Activated CD4-positive, alpha-beta memory T cell treated with anti-CD3 and anti-CD28 coated beads for 36 hours (primary cell): Measurements from ENCODE around the gene TOB1. TPM values are rescaled to one million over a fixed set of nuclear protein-coding genes. Genes with fewer than 3 reads are reported as not detected.
A peak's percentile ranks its signal among the peaks of the same experiment; 100 is the strongest.
"Not testable (repeated sequence)": the region's sequence is repeated elsewhere in the genome, so short reads cannot be mapped to it uniquely, and the experiment has no call there.

Experiments
- CTCF ChIA-PET: fragments of 350-600 bp; sonication (Branson Sonifier 250); formaldehyde crosslinking; loops from one replicate; lab custom pipeline; 2021; ENCODE audit warnings: antibody characterized with exemption, inconsistent platforms; lab: Charles Lee
- POLR2A ChIA-PET: fragments of 350-600 bp; sonication (Branson Sonifier 250); formaldehyde crosslinking; loops from one replicate; lab custom pipeline; 2021; ENCODE audit warnings: antibody characterized with exemption; lab: Charles Lee
- DNase-seq: peaks from one replicate; pipeline ENCODE4 v3.0.0-alpha.2; 2020
- H3K27ac Mint-ChIP-seq: one replicate; pipeline ENCODE4 v1.8.0; 2021; ENCODE audit warnings: mixed read lengths
- H3K27me3 Mint-ChIP-seq: one replicate; pipeline ENCODE4 v1.8.0; 2021; ENCODE audit warnings: mixed read lengths
- H3K36me3 Mint-ChIP-seq: one replicate; pipeline ENCODE4 v1.8.0; 2021; ENCODE audit warnings: mixed read lengths
- H3K4me1 Mint-ChIP-seq: one replicate; pipeline ENCODE4 v1.8.0; 2021; ENCODE audit warnings: low read depth, mixed read lengths
- H3K4me3 Mint-ChIP-seq: one replicate; pipeline ENCODE4 v1.8.0; 2021; ENCODE audit warnings: mild to moderate bottlenecking, mixed read lengths
- H3K9me3 Mint-ChIP-seq: one replicate; pipeline ENCODE4 v1.8.0; 2021; ENCODE audit warnings: mixed read lengths
- intact Hi-C: fragments of 100-400 bp; cut with micrococcal nuclease; formaldehyde crosslinking; loops from one replicate; pipeline ENCODE4 v1.15.1; 2023
- total RNA-seq, 2 experiments: library from RNA; stranded (reverse); gene quantifications; one replicate each; pipeline ENCODE4 v1.2.3, GENCODE V29; 2021

The TOB1 gene
- total RNA-seq, 2 experiments from 2014 or later, result 42.3 to 44.1 TPM

GRCh38 chr17:50865868-50866260 is 290 bp downstream of the TOB1 start:
- Mint-ChIP-seq H3K4me3 (peak overlapping the region; percentile 93), H3K9me3 (no peaks in the 10 kb centered on the region), H3K27me3 (no peaks in the 10 kb centered on the region), H3K4me1 (peaks cover 42% of the 10 kb centered on the region), H3K36me3 (peaks cover 19% of the 10 kb centered on the region), H3K27ac (peak overlapping the region; percentile 99)
- ChIA-PET POLR2A (interaction anchor here (0.7 to 4.1 kb wide), 31 partner anchors 10 to 300 kb away, joined by 3 to 52 read pairs (median 4); partner anchors contain the start of genes LUC7L3, NME1, NME2 and SPAG9), CTCF (interaction anchor here (0.9 to 9.4 kb wide), 6 partner anchors 8 to 287 kb away, joined by 3 to 153 read pairs (median 6); partner anchors contain the start of gene NME1)
- DNase-seq, result no peak
- intact Hi-C loops, result loop anchor here (1.0 to 2.0 kb wide), 5 partner anchors 14 to 395 kb away; partner anchors contain the start of genes MBTD1 and UTP18

GRCh38 chr17:50865060-50865867 is 890 bp downstream of the TOB1 start:
- intact Hi-C loops, result loop anchor here (1.0 kb wide), 1 partner anchor 13 kb away; no protein-coding TSS in a partner anchor
- Mint-ChIP-seq H3K27ac (peak overlapping the region; percentile 99), H3K27me3 (no peaks in the 10 kb centered on the region), H3K4me3 (peak overlapping the region; percentile 100), H3K36me3 (peaks cover 19% of the 10 kb centered on the region), H3K4me1 (peaks cover 42% of the 10 kb centered on the region), H3K9me3 (no peaks in the 10 kb centered on the region)
- peak; percentile 64 for DNase-seq
- ChIA-PET CTCF (interaction anchor here (0.9 to 9.4 kb wide), 6 partner anchors 9 to 255 kb away, joined by 3 to 153 read pairs (median 4); partner anchors contain the start of gene SPAG9), POLR2A (interaction anchor here (0.7 to 4.1 kb wide), 26 partner anchors 9 to 288 kb away, joined by 3 to 52 read pairs (median 6); partner anchors contain the start of genes LUC7L3, NME1 and SPAG9)

GRCh38 chr17:50864747-50865059 is 1.5 kb downstream of the TOB1 start:
- intact Hi-C loops, result loop anchor here (1.0 kb wide), 1 partner anchor 12 kb away; no protein-coding TSS in a partner anchor
- peaks cover 19% of the 10 kb centered on the region for H3K36me3 Mint-ChIP-seq
- H3K27ac Mint-ChIP-seq, result peak overlapping the region; percentile 99
- no peaks in the 10 kb centered on the region for H3K9me3 Mint-ChIP-seq
- DNase-seq, result peak; percentile 27
- ChIA-PET POLR2A (interaction anchor here (1.1 to 4.1 kb wide), 12 partner anchors 12 to 289 kb away, joined by 3 to 52 read pairs (median 29); partner anchors contain the start of genes NME1 and SPAG9), CTCF (interaction anchor here (1.0 to 9.4 kb wide), 6 partner anchors 11 to 256 kb away, joined by 3 to 153 read pairs (median 6); partner anchors contain the start of gene SPAG9)
- H3K27me3 Mint-ChIP-seq, result no peaks in the 10 kb centered on the region
- H3K4me1 Mint-ChIP-seq, result peaks cover 39% of the 10 kb centered on the region
- peak overlapping the region; percentile 100 for H3K4me3 Mint-ChIP-seq

- CTCF ChIA-PET, result interaction anchor here (0.6 to 9.4 kb wide), 15 partner anchors 10 to 283 kb away, joined by 3 to 153 read pairs (median 4); no protein-coding TSS in a partner anchor
- H3K4me1 Mint-ChIP-seq, result peaks cover 37% of the 10 kb centered on the region
- intact Hi-C loops, result loop anchor here (1.0 kb wide), 1 partner anchor 93 kb away; no protein-coding TSS in a partner anchor
- peak overlapping the region; percentile 100 for H3K4me3 Mint-ChIP-seq
- H3K36me3 Mint-ChIP-seq, result peaks cover 19% of the 10 kb centered on the region
- H3K27me3 Mint-ChIP-seq, result no peaks in the 10 kb centered on the region
- no peaks in the 10 kb centered on the region for H3K9me3 Mint-ChIP-seq
- no peak for DNase-seq
- POLR2A ChIA-PET, result interaction anchor here (1.1 to 1.3 kb wide), 2 partner anchors 78 to 80 kb away, joined by 3 to 4 read pairs; no protein-coding TSS in a partner anchor
- peak overlapping the region; percentile 99 for H3K27ac Mint-ChIP-seq
Measured at GRCh38 chr17:50863931-50864330, 2.2 kb downstream of the TOB1 start.

- Mint-ChIP-seq H3K4me3 (peak overlapping the region; percentile 4), H3K9me3 (no peaks in the 10 kb centered on the region), H3K36me3 (peaks cover 19% of the 10 kb centered on the region), H3K4me1 (peaks cover 33% of the 10 kb centered on the region), H3K27ac (peak overlapping the region; percentile 39), H3K27me3 (no peaks in the 10 kb centered on the region)
- intact Hi-C loops, result loop anchor here (1.0 kb wide), 1 partner anchor 94 kb away; no protein-coding TSS in a partner anchor
- peak; percentile 73 for DNase-seq
- ChIA-PET CTCF (interaction anchor here (0.6 to 9.4 kb wide), 15 partner anchors 10 to 97 kb away, joined by 3 to 153 read pairs (median 4); no protein-coding TSS in a partner anchor), POLR2A (interaction anchor here (0.6 to 1.3 kb wide), 3 partner anchors 68 to 81 kb away, joined by 3 to 4 read pairs (median 4); no protein-coding TSS in a partner anchor)
Measured at GRCh38 chr17:50863221-50863843, 2.8 kb downstream of the TOB1 start.

GRCh38 chr17:50861822-50862528 is 4.2 kb downstream of the TOB1 start:
- Mint-ChIP-seq H3K27ac (no peak overlapping the region), H3K36me3 (peaks cover 19% of the 10 kb centered on the region), H3K27me3 (no peaks in the 10 kb centered on the region), H3K9me3 (no peaks in the 10 kb centered on the region), H3K4me1 (peaks cover 27% of the 10 kb centered on the region), H3K4me3 (no peak overlapping the region)
- CTCF ChIA-PET, result interaction anchor here (0.6 to 9.4 kb wide), 9 partner anchors 8 to 160 kb away, joined by 3 to 153 read pairs (median 4); no protein-coding TSS in a partner anchor
- POLR2A ChIA-PET, result interaction anchor here (1.2 kb wide), 2 partner anchors 10 to 93 kb away, joined by 5 read pairs; no protein-coding TSS in a partner anchor
- DNase-seq, result no peak
- intact Hi-C loops, result no loop called here

- no peak overlapping the region for H3K4me3 Mint-ChIP-seq
- intact Hi-C loops, result no loop called here
- ChIA-PET CTCF (interaction anchor here (0.7 to 9.4 kb wide), 6 partner anchors 8 to 91 kb away, joined by 3 to 153 read pairs (median 4); no protein-coding TSS in a partner anchor), POLR2A (interaction anchor here (0.8 to 1.2 kb wide), 4 partner anchors 9 to 94 kb away, joined by 3 to 5 read pairs (median 5); no protein-coding TSS in a partner anchor)
- no peaks in the 10 kb centered on the region for H3K27me3 Mint-ChIP-seq
- no peaks in the 10 kb centered on the region for H3K9me3 Mint-ChIP-seq
- H3K36me3 Mint-ChIP-seq, result peaks cover 19% of the 10 kb centered on the region
- DNase-seq, result no peak
- no peak overlapping the region for H3K27ac Mint-ChIP-seq
- peaks cover 27% of the 10 kb centered on the region for H3K4me1 Mint-ChIP-seq
Measured at GRCh38 chr17:50861334-50861676, 4.8 kb downstream of the TOB1 start.

GRCh38 chr17:50859727-50860126 is 6.4 kb downstream of the TOB1 start:
- POLR2A ChIA-PET, H3K27ac Mint-ChIP-seq, DNase-seq, intact Hi-C loops, H3K27me3 Mint-ChIP-seq, H3K9me3 Mint-ChIP-seq, H3K4me3 Mint-ChIP-seq: not testable (repeated sequence)
- Mint-ChIP-seq H3K4me1 (peaks cover 27% of the 10 kb centered on the region), H3K36me3 (peaks cover 16% of the 10 kb centered on the region)
- CTCF ChIA-PET, result interaction anchor here (0.6 to 9.4 kb wide), 2 partner anchors 93 to 343 kb away, joined by 4 to 153 read pairs; no protein-coding TSS in a partner anchor

- Mint-ChIP-seq H3K36me3 (peaks cover 15% of the 10 kb centered on the region), H3K4me1 (peaks cover 18% of the 10 kb centered on the region), H3K27me3 (no peaks in the 10 kb centered on the region), H3K9me3 (no peaks in the 10 kb centered on the region), H3K27ac (no peak overlapping the region), H3K4me3 (no peak overlapping the region)
- intact Hi-C loops, result no loop called here
- POLR2A ChIA-PET, result no interaction called here
- CTCF ChIA-PET, result interaction anchor here (0.6 to 9.4 kb wide), 2 partner anchors 94 to 344 kb away, joined by 4 to 153 read pairs; no protein-coding TSS in a partner anchor
- DNase-seq, result no peak
Measured at GRCh38 chr17:50858486-50859225, 7.5 kb downstream of the TOB1 start.

- Mint-ChIP-seq H3K27ac (no peak overlapping the region), H3K4me3 (no peak overlapping the region), H3K4me1 (peaks cover 16% of the 10 kb centered on the region), H3K36me3 (peaks cover under 1% of the 10 kb centered on the region), H3K27me3 (no peaks in the 10 kb centered on the region), H3K9me3 (no peaks in the 10 kb centered on the region)
- ChIA-PET POLR2A (interaction anchor here (2.5 kb wide), 1 partner anchor 9 kb away, joined by 10 read pairs; the partner anchor contains the start of gene TOB1), CTCF (interaction anchor here (1.2 to 8.9 kb wide), 3 partner anchors 14 to 99 kb away, joined by 5 to 147 read pairs (median 5); no protein-coding TSS in a partner anchor)
- no peak for DNase-seq
- intact Hi-C loops, result no loop called here
Measured at GRCh38 chr17:50856431-50856830, 9.7 kb downstream of the TOB1 start.
